ENCODE data around the gene SHC3.

DNA sequence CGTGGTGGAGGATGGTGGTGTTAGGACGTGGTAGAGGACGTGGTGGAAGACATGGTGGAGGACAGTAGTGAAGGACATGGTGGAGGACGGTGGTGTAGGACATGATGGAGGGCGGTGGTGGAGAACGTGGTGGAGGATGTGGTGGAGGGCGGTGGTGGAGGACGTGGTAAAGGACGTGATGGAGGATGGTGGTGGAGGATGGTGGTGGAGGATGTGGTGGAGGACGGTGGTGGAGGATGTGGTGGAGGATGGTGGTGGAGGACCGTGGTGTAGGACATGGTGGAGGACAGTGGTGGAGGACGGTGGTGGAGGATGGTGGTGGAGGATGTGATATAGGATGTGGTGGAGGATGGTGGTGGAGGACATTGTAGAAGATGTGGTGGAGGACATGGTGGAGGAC lies 119.7 kb downstream of the SHC3 start:
- TF ChIP-seq CTCF (IDR thresholded peaks at IDR 0.05; ENCODE audit: low read depth, low read length) (no peak), POLR2A (IDR thresholded peaks at IDR 0.05; ENCODE audit: extremely low read depth, insufficient read length) (no peak), MAX (IDR thresholded peaks at IDR 0.05; ENCODE audit: low read depth, low read length) (no peak), MYC (IDR thresholded peaks at IDR 0.05; ENCODE audit: low read depth, low read length) (no peak)

All from NB4 (cell line).